SK-N-MC (cell line): ENCODE measurements around the gene PNN.

Experiments
- FOXP2 ChIP-seq: optimal IDR thresholded peaks from 2 replicates; pipeline ENCODE3; 2011; ENCODE audit warnings: mild to moderate bottlenecking, moderate library complexity; ENCODE audit not compliant: insufficient read depth; ENCODE audit errors: extremely low read length, control extremely low read depth
- POLR2AphosphoS5 ChIP-seq: IDR thresholded peaks from 2 replicates; pipeline ENCODE4 v1.6.1; 2012; ENCODE audit warnings: mild to moderate bottlenecking, low read depth, low read length, borderline replicate concordance

DNA sequence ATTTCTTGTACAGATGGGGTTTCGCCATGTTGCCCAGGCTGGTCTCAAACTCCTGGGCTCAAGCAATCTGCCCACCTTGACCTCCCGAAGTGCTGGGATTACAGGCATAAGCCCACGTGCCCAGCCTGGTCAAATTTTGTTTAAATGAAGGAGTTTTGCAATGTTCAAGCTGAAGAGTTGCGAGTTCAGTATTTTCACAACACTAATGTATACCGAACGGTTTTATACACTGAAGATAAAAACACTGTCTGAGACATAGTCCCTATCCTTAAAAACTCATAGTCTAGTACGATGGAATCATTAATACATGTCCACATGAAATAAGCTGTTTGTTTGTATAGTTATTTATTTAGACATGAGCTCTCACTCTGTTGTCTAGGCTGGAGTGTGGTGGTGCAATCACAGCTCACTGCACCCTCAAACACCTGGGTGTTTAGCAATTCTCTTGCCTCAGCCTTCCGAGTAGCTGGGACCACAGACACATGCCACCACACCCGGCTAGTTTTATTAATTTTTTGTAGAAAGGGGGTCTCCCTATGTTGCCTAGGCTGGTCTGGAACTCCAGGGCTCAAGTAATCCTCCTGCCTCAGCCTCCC is 20.4 kb upstream of the PNN start:
- TF ChIP-seq POLR2AphosphoS5 (no peak), FOXP2 (no peak)
